ENCODE results near the gene PCDHGB6.
A peak's percentile ranks its signal among the peaks of the same experiment; 100 is the strongest.
"Not testable (repeated sequence)": the region's sequence is repeated elsewhere in the genome, so short reads cannot be mapped to it uniquely, and the experiment has no call there.

The PCDHGB6 gene

DNA sequence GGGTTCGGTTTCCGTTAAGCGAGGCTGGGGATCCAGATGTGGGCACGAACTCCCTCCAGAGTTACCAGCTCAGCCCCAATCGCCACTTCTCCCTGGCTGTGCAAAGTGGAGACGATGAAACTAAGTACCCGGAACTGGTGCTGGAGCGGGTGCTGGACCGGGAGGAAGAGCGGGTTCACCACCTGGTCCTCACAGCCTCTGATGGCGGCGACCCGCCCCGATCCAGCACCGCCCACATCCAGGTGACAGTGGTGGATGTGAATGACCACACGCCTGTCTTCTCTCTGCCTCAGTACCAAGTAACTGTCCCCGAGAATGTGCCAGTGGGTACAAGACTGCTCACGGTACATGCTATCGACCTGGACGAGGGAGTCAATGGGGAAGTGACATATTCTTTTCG lies 24.5 kb upstream of the PCDHGB6 start:
- peak overlapping the region; percentile 65 for H3K4me3 ChIP-seq (ENCODE audit: low read depth, low read length)
- TF ChIP-seq, protein P1, sequence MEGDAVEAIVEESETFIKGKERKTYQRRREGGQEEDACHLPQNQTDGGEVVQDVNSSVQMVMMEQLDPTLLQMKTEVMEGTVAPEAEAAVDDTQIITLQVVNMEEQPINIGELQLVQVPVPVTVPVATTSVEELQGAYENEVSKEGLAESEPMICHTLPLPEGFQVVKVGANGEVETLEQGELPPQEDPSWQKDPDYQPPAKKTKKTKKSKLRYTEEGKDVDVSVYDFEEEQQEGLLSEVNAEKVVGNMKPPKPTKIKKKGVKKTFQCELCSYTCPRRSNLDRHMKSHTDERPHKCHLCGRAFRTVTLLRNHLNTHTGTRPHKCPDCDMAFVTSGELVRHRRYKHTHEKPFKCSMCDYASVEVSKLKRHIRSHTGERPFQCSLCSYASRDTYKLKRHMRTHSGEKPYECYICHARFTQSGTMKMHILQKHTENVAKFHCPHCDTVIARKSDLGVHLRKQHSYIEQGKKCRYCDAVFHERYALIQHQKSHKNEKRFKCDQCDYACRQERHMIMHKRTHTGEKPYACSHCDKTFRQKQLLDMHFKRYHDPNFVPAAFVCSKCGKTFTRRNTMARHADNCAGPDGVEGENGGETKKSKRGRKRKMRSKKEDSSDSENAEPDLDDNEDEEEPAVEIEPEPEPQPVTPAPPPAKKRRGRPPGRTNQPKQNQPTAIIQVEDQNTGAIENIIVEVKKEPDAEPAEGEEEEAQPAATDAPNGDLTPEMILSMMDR (IDR thresholded peaks at IDR 0.05; ENCODE audit: control insufficient read depth, extremely low read depth, insufficient read depth): no peak
- DNase-seq (ENCODE audit: low read depth): no peak

GRCh38 chr5:141384471-141385267 lies 23.2 kb upstream of the PCDHGB6 start:
- no peak for DNase-seq (ENCODE audit: low read depth)
- H3K4me3 ChIP-seq (ENCODE audit: low read depth, low read length): no peak overlapping the region
- TF ChIP-seq, protein P1 (IDR thresholded peaks at IDR 0.05; ENCODE audit: control insufficient read depth, extremely low read depth, insufficient read depth): no peak

DNA sequence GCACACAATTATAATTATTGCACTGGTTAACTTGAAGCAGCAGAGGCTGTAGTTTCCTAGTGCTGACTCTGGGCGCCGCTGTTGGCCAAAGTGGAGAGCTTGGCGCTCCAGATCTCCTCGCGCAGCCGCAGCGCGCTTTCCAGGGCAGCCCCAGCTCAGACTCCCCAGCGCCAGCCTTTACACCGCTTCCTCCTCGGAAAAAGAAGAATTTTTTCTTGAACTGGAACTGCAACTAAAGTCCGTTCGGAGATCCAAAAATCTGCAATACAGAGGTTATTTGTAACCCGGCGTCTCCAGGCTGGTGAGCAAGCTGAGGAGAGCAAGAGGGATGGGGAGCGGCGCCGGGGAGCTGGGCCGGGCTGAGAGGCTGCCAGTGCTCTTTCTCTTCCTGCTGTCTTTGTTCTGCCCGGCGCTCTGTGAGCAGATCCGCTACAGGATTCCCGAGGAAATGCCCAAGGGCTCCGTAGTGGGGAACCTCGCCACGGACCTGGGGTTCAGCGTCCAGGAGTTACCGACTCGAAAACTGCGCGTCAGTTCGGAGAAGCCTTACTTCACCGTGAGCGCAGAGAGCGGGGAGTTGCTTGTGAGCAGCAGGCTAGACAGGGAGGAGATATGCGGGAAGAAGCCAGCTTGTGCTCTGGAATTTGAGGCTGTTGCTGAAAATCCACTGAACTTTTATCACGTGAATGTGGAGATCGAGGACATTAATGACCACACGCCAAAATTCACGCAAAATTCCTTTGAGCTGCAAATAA lies 20.1 kb upstream of the PCDHGB6 start, which contains the start of gene PCDHGB4:
PCDHGB4 (plus strand) TSS at position 142 of the 755 bp plus-strand sequence; CDS start at position 329, 187 bp downstream.
- TF ChIP-seq, protein P1 (IDR thresholded peaks at IDR 0.05; ENCODE audit: control insufficient read depth, extremely low read depth, insufficient read depth): peak; percentile 25; the same call in 1 of the 2 replicates
- not testable (repeated sequence) for H3K4me3 ChIP-seq (ENCODE audit: low read depth, low read length); DNase-seq (ENCODE audit: low read depth)

DNA sequence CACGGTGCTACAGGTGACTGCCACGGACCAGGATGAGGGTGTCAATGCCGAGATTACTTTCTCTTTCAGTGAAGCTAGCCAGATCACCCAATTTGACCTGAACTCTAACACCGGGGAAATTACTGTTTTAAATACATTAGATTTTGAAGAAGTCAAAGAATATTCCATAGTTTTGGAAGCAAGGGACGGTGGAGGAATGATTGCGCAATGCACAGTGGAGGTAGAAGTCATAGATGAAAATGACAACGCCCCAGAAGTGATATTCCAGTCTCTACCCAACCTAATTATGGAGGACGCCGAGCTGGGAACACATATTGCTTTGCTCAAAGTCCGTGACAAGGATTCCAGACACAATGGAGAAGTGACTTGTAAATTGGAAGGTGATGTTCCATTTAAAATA lies 19.2 kb upstream of the PCDHGB6 start:
- TF ChIP-seq, protein P1 (IDR thresholded peaks at IDR 0.05; ENCODE audit: control insufficient read depth, extremely low read depth, insufficient read depth): no peak
- no peak for DNase-seq (ENCODE audit: low read depth)
- H3K4me3 ChIP-seq (ENCODE audit: low read depth, low read length): no peak overlapping the region

DNA sequence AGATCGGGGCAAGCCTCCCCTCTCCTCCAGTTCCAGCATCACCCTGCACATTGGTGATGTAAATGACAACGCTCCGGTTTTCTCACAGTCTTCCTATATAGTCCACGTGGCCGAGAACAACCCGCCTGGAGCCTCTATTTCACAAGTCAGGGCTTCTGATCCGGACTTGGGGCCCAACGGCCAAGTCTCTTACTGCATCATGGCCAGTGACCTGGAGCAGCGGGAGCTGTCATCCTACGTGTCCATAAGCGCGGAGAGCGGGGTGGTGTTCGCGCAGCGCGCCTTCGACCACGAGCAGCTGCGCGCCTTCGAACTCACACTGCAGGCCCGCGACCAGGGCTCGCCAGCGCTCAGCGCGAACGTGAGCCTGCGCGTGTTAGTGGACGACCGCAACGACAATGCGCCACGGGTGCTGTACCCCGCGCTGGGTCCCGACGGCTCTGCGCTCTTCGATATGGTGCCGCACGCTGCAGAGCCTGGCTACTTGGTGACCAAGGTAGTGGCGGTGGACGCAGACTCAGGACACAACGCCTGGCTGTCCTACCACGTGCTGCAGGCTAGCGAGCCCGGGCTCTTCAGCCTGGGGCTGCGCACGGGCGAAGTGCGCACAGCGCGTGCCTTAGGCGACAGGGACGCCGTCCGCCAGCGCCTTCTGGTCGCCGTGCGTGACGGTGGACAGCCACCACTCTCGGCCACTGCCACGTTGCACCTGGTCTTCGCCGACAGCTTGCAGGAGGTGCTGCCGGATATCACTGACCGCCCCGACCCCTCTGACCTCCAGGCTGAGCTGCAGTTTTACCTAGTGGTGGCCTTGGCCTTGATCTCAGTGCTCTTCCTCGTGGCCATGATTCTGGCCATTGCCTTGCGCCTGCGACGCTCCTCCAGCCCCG lies 18.4 kb upstream of the PCDHGB6 start:
- no peak for DNase-seq (ENCODE audit: low read depth)
- TF ChIP-seq, protein P1 (IDR thresholded peaks at IDR 0.05; ENCODE audit: control insufficient read depth, extremely low read depth, insufficient read depth): no peak
- no peak overlapping the region for H3K4me3 ChIP-seq (ENCODE audit: low read depth, low read length)

DNA sequence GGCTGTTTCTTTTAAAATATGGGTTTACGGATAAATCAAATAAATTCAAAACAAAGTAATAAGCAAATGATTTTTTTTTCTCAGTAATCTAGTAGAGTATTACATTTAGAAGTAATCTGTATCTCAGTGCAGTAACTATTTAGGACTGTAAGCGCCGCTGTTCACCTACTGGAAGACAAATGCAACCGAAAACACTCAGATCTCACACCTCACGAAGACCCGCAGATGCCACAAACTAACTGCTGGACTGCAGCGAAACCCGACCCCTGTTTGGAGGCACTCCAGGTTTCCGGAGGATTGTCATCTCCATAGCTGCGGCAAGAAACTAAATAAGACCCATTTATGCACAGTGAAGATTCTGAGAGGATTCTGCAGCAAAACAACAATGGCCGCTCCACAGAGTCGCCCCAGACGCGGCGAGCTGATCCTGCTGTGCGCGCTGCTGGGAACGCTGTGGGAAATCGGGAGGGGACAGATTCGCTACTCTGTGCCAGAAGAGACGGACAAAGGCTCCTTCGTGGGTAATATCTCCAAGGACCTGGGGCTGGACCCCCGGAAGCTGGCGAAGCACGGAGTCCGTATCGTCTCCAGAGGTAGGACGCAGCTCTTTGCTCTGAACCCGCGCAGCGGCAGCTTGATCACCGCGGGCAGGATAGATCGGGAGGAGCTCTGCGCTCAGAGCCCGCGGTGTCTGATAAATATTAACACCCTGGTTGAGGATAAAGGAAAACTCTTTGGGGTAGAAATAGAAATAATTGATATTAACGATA lies 15.2 kb upstream of the PCDHGB6 start, which contains the start of gene PCDHGA8:
PCDHGA8 (plus strand) TSS at position 205 of the 770 bp plus-strand sequence; CDS start at position 386, 181 bp downstream.
- DNase-seq (ENCODE audit: low read depth): no peak
- TF ChIP-seq, protein P1 (IDR thresholded peaks at IDR 0.05; ENCODE audit: control insufficient read depth, extremely low read depth, insufficient read depth): peak; percentile 38

More for the DNA sequence above, 15.2 kb upstream of the PCDHGB6 start, which contains the start of gene PCDHGA8:
- H3K4me3 ChIP-seq (ENCODE audit: low read depth, low read length): peak within 1 kb of the TSS; percentile 46
